ENCODE measurements around the gene POU2F3. TPM values are rescaled to one million over a fixed set of nuclear protein-coding genes. Genes with fewer than 3 reads are reported as not detected.

Gene POU2F3
- total RNA-seq, 1 donor from 2014 or later: not detected

- Mint-ChIP-seq H3K27ac (no peak overlapping the region), H3K4me3 (no peak overlapping the region), H3K4me1 (peaks cover 24% of the 10 kb centered on the region), H3K36me3 (no peaks in the 10 kb centered on the region), H3K27me3 (ENCODE audit: insufficient read depth, low read depth) (no peaks in the 10 kb centered on the region), H3K9me3 (no peaks in the 10 kb centered on the region)
- Histone ChIP-seq H2AFZ (replicated peaks) (no peak overlapping the region), H3K27ac (no peak overlapping the region), H3K4me2 (no peak overlapping the region), H3K4me3 (no peak overlapping the region), H3K4me1 (peaks cover 25% of the 10 kb centered on the region), H4K20me1 (ENCODE audit: low read depth) (no peaks in the 10 kb centered on the region), H3K79me2 (ENCODE audit: low read depth) (no peaks in the 10 kb centered on the region), H3K36me3 (no peaks in the 10 kb centered on the region), H3K27me3 (no peaks in the 10 kb centered on the region), H3F3A (ENCODE audit: low read depth) (peaks cover 14% of the 10 kb centered on the region), H3K9ac (no peak overlapping the region), H3K9me3 (ENCODE audit: low read depth) (no peaks in the 10 kb centered on the region)
- DNase-seq (ENCODE audit: low spot score): no peak
- TF ChIP-seq EZH2 (IDR thresholded peaks at IDR 0.05): no peak
- TF ChIP-seq EZH2phosphoT487 (IDR thresholded peaks at IDR 0.05): no peak
- no peak for TF ChIP-seq CTCF (IDR thresholded peaks at IDR 0.05)
Measured at GRCh38 chr11:120285256-120285655, 45.3 kb downstream of the POU2F3 start.

GRCh38 chr11:120288021-120288420 is 48.1 kb downstream of the POU2F3 start:
- Histone ChIP-seq H3K4me3 (no peak overlapping the region), H3K4me1 (peaks cover 26% of the 10 kb centered on the region)

GRCh38 chr11:120289426-120289825 is 49.5 kb downstream of the POU2F3 start:
- Mint-ChIP-seq H3K36me3 (no peaks in the 10 kb centered on the region), H3K27ac (no peak overlapping the region), H3K4me1 (peaks cover 18% of the 10 kb centered on the region), H3K4me3 (no peak overlapping the region), H3K27me3 (ENCODE audit: insufficient read depth, low read depth) (peaks cover 10% of the 10 kb centered on the region), H3K9me3 (no peaks in the 10 kb centered on the region)
- no peak overlapping the region for H3K4me3 ChIP-seq
- H3K27ac ChIP-seq: no peak overlapping the region
- DNase-seq (ENCODE audit: low spot score): no peak
- H3K4me1 ChIP-seq: peaks cover 26% of the 10 kb centered on the region
- H3K27me3 ChIP-seq: no peaks in the 10 kb centered on the region
- no peak overlapping the region for H3K9ac ChIP-seq
- H2AFZ ChIP-seq (replicated peaks): peak overlapping the region; percentile 92
- H3K4me2 ChIP-seq: peak overlapping the region; percentile 11
- H3K9me3 ChIP-seq (ENCODE audit: low read depth): no peaks in the 10 kb centered on the region
- TF ChIP-seq CTCF (IDR thresholded peaks at IDR 0.05) (no peak), EZH2phosphoT487 (IDR thresholded peaks at IDR 0.05) (no peak), EZH2 (IDR thresholded peaks at IDR 0.05) (no peak)
- H3K36me3 ChIP-seq: no peaks in the 10 kb centered on the region
- H3F3A ChIP-seq (ENCODE audit: low read depth): peaks cover 22% of the 10 kb centered on the region
- H3K79me2 ChIP-seq (ENCODE audit: low read depth): no peaks in the 10 kb centered on the region
- no peaks in the 10 kb centered on the region for H4K20me1 ChIP-seq (ENCODE audit: low read depth)

More at GRCh38 chr11:120288021-120288420, 48.1 kb downstream of the POU2F3 start:
- no peak for TF ChIP-seq EZH2phosphoT487 (IDR thresholded peaks at IDR 0.05)
- no peak for TF ChIP-seq CTCF (IDR thresholded peaks at IDR 0.05)
- TF ChIP-seq EZH2 (IDR thresholded peaks at IDR 0.05): no peak
- no peaks in the 10 kb centered on the region for H3K36me3 ChIP-seq
- Mint-ChIP-seq H3K4me1 (peaks cover 18% of the 10 kb centered on the region), H3K27ac (no peak overlapping the region), H3K36me3 (no peaks in the 10 kb centered on the region), H3K27me3 (ENCODE audit: insufficient read depth, low read depth) (peaks cover 10% of the 10 kb centered on the region), H3K4me3 (no peak overlapping the region), H3K9me3 (no peaks in the 10 kb centered on the region)
- no peak overlapping the region for H3K4me2 ChIP-seq
- no peak for DNase-seq (ENCODE audit: low spot score)
- H2AFZ ChIP-seq (replicated peaks): no peak overlapping the region
- peaks cover 22% of the 10 kb centered on the region for H3F3A ChIP-seq (ENCODE audit: low read depth)
- no peak overlapping the region for H3K27ac ChIP-seq
- H3K9ac ChIP-seq: no peak overlapping the region
- no peaks in the 10 kb centered on the region for H3K27me3 ChIP-seq
- no peaks in the 10 kb centered on the region for H3K79me2 ChIP-seq (ENCODE audit: low read depth)
- H3K9me3 ChIP-seq (ENCODE audit: low read depth): no peaks in the 10 kb centered on the region
- H4K20me1 ChIP-seq (ENCODE audit: low read depth): no peaks in the 10 kb centered on the region
